Prostate gland (tissue), 2 donors: ENCODE results near the gene COL4A2. TPM values are rescaled to one million over a fixed set of nuclear protein-coding genes. Genes with fewer than 3 reads are reported as not detected.
A peak's percentile ranks its signal among the peaks of the same experiment; 100 is the strongest.

Experiments used
- DNase-seq: peaks from one replicate; pipeline ENCODE4 v3.0.0-alpha.2; 2019; ENCODE audit warnings: low spot score
- H3K27ac ChIP-seq, 2 donors: fragments of 200-600 bp; sonication (generic); 2 replicates each; pipeline ENCODE4 v1.5.1; 2017 to 2019
- H3K27me3 ChIP-seq: fragments of 200-600 bp; sonication (generic); replicated peaks from 2 replicates; pipeline ENCODE4 v1.5.1; 2019; ENCODE audit not compliant: insufficient read depth
- H3K36me3 ChIP-seq, 2 donors: fragments of 200-600 bp; sonication (generic); 1 replicate in 1 of 2; 2 replicates in 1 of 2; pipeline versions ENCODE4 v1.5.1 to v1.8.1; 2017 to 2019
- H3K4me1 ChIP-seq: fragments of 200-600 bp; sonication (generic); replicated peaks from 2 replicates; pipeline ENCODE4 v1.5.1; 2019
- H3K4me3 ChIP-seq, 2 donors: fragments of 200-600 bp; sonication (generic); 2 replicates each; pipeline ENCODE4 v1.5.1; 2017 to 2019
- H3K9me3 ChIP-seq: fragments of 200-600 bp; sonication (generic); 2 replicates; pipeline ENCODE4 v1.5.1; 2017
- CTCF ChIP-seq, 4 experiments: fragments of 200-600 bp in 2 of 4; fragments of 450-650 bp in 2 of 4; sonication (generic) in 2 of 4; IDR thresholded peaks; 1 replicate in 3 of 4; 2 replicates in 1 of 4; pipeline ENCODE4 v1.5.1; 2016 to 2019; ENCODE audit warnings: antibody characterized with exemption in 4 of 4, mild to moderate bottlenecking in 2 of 4, moderate library complexity in 2 of 4
- POLR2A ChIP-seq: fragments of 450-650 bp; IDR thresholded peaks from one replicate; pipeline ENCODE4 v1.6.1; 2016; ENCODE audit warnings: antibody characterized with exemption, mild to moderate bottlenecking
- POLR2AphosphoS5 ChIP-seq: sonication (generic); formaldehyde crosslinking; IDR thresholded peaks from one replicate; pipeline ENCODE4 v1.6.1; 2017; ENCODE audit warnings: antibody characterized with exemption
- WGBS: methylation state at CpG from one replicate; pipeline ENCODE4 v1.1.5; 2018; 5-methylcytosine and 5-hydroxymethylcytosine counted together
- intact Hi-C: fragments of 100-400 bp; cut with DNase I; formaldehyde crosslinking; loops from one replicate; pipeline ENCODE4 v1.14.2; 2022
- total RNA-seq, 2 donors: library from RNA; depleted of rRNA; stranded (reverse); fragments of >200 nt; gene quantifications; one replicate each; pipeline ENCODE4 v1.1.0, GENCODE V29; 2016

The COL4A2 gene
- total RNA-seq, 2 donors from 2014 or later = 82.8 to 193 TPM

- H3K36me3 ChIP-seq = no peaks in the 10 kb centered on the region
- no peak for DNase-seq
- no peaks in the 10 kb centered on the region for H3K9me3 ChIP-seq
- no peaks in the 10 kb centered on the region for H3K4me1 ChIP-seq
- WGBS = 89% methylated on average over 6 of the region's 6 CpGs
- no peaks in the 10 kb centered on the region for H3K27me3 ChIP-seq
- intact Hi-C loops = no loop called here
- TF ChIP-seq CTCF (IDR thresholded peaks at IDR 0.05) (no peak), POLR2AphosphoS5 (no peak)
- H3K4me3 ChIP-seq = no peak overlapping the region
- no peak overlapping the region for H3K27ac ChIP-seq
These were observed 44.7 kb downstream of the COL4A2 start for GRCh38 chr13:110351636-110352420.

- H3K36me3 ChIP-seq = no peaks in the 10 kb centered on the region
- intact Hi-C loops = no loop called here
- H3K9me3 ChIP-seq = no peaks in the 10 kb centered on the region
- no peak overlapping the region for H3K4me3 ChIP-seq
- H3K27ac ChIP-seq = no peak overlapping the region
- H3K27me3 ChIP-seq = no peaks in the 10 kb centered on the region
- 90% methylated on average over 8 of the region's 8 CpGs for WGBS
- TF ChIP-seq POLR2AphosphoS5 = no peak
- TF ChIP-seq CTCF (IDR thresholded peaks at IDR 0.05) = no peak
- no peak for TF ChIP-seq POLR2A
- DNase-seq = no peak
- no peaks in the 10 kb centered on the region for H3K4me1 ChIP-seq
These were observed 45.7 kb downstream of the COL4A2 start for GRCh38 chr13:110352735-110353134.

- DNase-seq = no peak
- H3K4me1 ChIP-seq = no peaks in the 10 kb centered on the region
- TF ChIP-seq POLR2AphosphoS5 (no peak), CTCF (IDR thresholded peaks at IDR 0.05) (no peak), POLR2A (no peak)
- no peaks in the 10 kb centered on the region for H3K9me3 ChIP-seq
- intact Hi-C loops = no loop called here
- H3K27ac ChIP-seq = peak overlapping the region in 1 of 2 donors; percentile 26
- H3K27me3 ChIP-seq = no peaks in the 10 kb centered on the region
- H3K36me3 ChIP-seq = no peaks in the 10 kb centered on the region
- no peak overlapping the region for H3K4me3 ChIP-seq
- WGBS = 87% methylated on average over 13 of the region's 13 CpGs
These were observed 46.4 kb downstream of the COL4A2 start for GRCh38 chr13:110353339-110353977.

GRCh38 chr13:110354123-110354627 is 47.1 kb downstream of the COL4A2 start:
- intact Hi-C loops = no loop called here
- Histone ChIP-seq H3K27ac (peak overlapping the region in 1 of 2 donors; percentile 26), H3K36me3 (no peaks in the 10 kb centered on the region), H3K4me3 (no peak overlapping the region), H3K9me3 (no peaks in the 10 kb centered on the region), H3K27me3 (no peaks in the 10 kb centered on the region), H3K4me1 (no peaks in the 10 kb centered on the region)
- no peak for DNase-seq
- TF ChIP-seq POLR2AphosphoS5 (peak; percentile 56), CTCF (IDR thresholded peaks at IDR 0.05) (no peak), POLR2A (no peak)
- 41% methylated on average over 6 of the region's 6 CpGs for WGBS
